Measurements from ENCODE around the gene WIF1.

Gene WIF1

DNA sequence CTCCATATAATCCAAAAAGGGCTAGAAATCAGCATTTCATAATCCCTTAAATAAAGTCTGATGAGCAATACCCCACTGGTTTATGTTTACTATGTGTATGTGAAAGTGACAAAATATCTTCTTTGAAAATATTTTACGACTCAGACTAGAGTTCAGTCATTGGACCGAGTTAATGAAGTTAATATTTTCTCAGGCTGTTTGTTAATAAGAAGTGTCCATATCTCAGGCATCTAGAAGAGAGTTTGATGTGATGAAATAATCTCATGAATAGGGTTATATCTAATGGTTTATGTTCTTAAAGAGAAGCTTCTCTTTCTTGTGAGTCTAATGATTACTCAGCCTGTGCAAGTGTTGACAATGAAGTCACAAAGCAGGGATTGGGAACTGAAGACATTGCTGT, 51.8 kb downstream of the WIF1 start:
- no peaks in the 10 kb centered on the region for H3K79me2 ChIP-seq (ENCODE audit: control insufficient read depth, low read length)
- H3K4me1 ChIP-seq (ENCODE audit: control insufficient read depth, low read length), result no peaks in the 10 kb centered on the region
- H3K36me3 ChIP-seq (ENCODE audit: control insufficient read depth, low read length), result no peaks in the 10 kb centered on the region
- no peaks in the 10 kb centered on the region for H3F3A ChIP-seq (ENCODE audit: control insufficient read depth, insufficient read depth)
- H3K9me2 ChIP-seq (replicated peaks; ENCODE audit: control insufficient read depth, low read length), result no peaks in the 10 kb centered on the region
- no peak for TF ChIP-seq EZH2phosphoT487 (IDR thresholded peaks at IDR 0.05; ENCODE audit: borderline replicate concordance, low read length)
- TF ChIP-seq, protein P1, sequence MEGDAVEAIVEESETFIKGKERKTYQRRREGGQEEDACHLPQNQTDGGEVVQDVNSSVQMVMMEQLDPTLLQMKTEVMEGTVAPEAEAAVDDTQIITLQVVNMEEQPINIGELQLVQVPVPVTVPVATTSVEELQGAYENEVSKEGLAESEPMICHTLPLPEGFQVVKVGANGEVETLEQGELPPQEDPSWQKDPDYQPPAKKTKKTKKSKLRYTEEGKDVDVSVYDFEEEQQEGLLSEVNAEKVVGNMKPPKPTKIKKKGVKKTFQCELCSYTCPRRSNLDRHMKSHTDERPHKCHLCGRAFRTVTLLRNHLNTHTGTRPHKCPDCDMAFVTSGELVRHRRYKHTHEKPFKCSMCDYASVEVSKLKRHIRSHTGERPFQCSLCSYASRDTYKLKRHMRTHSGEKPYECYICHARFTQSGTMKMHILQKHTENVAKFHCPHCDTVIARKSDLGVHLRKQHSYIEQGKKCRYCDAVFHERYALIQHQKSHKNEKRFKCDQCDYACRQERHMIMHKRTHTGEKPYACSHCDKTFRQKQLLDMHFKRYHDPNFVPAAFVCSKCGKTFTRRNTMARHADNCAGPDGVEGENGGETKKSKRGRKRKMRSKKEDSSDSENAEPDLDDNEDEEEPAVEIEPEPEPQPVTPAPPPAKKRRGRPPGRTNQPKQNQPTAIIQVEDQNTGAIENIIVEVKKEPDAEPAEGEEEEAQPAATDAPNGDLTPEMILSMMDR (IDR thresholded peaks at IDR 0.05; ENCODE audit: low read depth, low read length, poor library complexity, severe bottlenecking), result no peak
- no peaks in the 10 kb centered on the region for H4K20me1 ChIP-seq (ENCODE audit: control insufficient read depth, insufficient read depth, low read depth, low read length)
- no peak overlapping the region for H3K27ac ChIP-seq (ENCODE audit: low read depth, low read length)
- H3K9me3 ChIP-seq (ENCODE audit: control insufficient read depth, insufficient read depth, low read length), result no peaks in the 10 kb centered on the region
- no peak overlapping the region for H3K4me2 ChIP-seq (ENCODE audit: low read length)
- H3K27me3 ChIP-seq (ENCODE audit: control insufficient read depth, low read length), result no peaks in the 10 kb centered on the region; the same call in 1 of the 2 replicates
- no peak overlapping the region for H3K4me3 ChIP-seq (ENCODE audit: low read length)

DNA sequence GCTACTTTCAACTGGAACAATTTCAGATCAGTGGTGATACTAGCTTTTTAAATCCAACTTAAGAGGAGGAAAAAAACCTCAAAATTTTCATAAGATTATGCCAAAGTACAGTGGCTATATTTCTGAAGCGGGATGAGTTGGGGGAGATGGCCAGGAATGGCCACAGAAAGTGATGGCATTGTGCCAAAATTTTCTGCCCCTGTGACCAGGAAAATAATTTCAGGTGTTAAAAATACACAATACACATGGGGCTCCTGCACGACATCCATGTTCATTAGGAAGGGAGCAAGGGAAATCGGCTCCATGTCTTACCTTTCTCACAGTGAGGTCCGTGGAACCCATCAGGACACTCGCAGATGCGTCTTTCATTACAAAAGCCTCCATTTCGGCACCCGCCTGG, 53.7 kb downstream of the WIF1 start:
- Histone ChIP-seq H3K9me2 (replicated peaks; ENCODE audit: control insufficient read depth, low read length) (no peaks in the 10 kb centered on the region), H3F3A (ENCODE audit: control insufficient read depth, insufficient read depth) (no peaks in the 10 kb centered on the region), H3K4me3 (ENCODE audit: low read length) (no peak overlapping the region), H3K27ac (ENCODE audit: low read depth, low read length) (no peak overlapping the region), H3K9me3 (ENCODE audit: control insufficient read depth, insufficient read depth, low read length) (no peaks in the 10 kb centered on the region), H3K36me3 (ENCODE audit: control insufficient read depth, low read length) (no peaks in the 10 kb centered on the region), H3K27me3 (ENCODE audit: control insufficient read depth, low read length) (no peaks in the 10 kb centered on the region), H4K20me1 (ENCODE audit: control insufficient read depth, insufficient read depth, low read depth, low read length) (no peaks in the 10 kb centered on the region), H3K4me2 (ENCODE audit: low read length) (no peak overlapping the region), H3K4me1 (ENCODE audit: control insufficient read depth, low read length) (no peaks in the 10 kb centered on the region), H3K79me2 (ENCODE audit: control insufficient read depth, low read length) (no peaks in the 10 kb centered on the region)
- TF ChIP-seq, protein P1 (IDR thresholded peaks at IDR 0.05; ENCODE audit: low read depth, low read length, poor library complexity, severe bottlenecking), result no peak
- TF ChIP-seq EZH2phosphoT487 (IDR thresholded peaks at IDR 0.05; ENCODE audit: borderline replicate concordance, low read length), result no peak

DNA sequence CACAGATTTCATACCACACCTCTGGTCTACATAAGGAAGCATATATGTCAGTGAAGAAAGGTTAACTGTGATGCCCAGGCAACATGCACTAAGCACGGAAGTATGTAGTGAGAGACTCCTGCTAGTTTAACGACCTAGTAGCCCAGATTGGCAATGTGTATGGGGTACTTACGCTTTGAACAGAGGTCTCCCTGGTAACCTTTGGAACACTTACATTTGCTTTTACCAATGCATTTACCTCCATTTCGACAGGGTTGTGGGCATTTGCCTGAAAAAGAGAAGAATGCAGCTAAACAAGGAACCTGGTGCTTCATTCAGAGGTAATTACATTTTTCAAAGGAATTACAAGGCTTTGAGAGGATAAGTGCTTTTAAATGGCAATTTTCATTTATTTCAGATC, 65.2 kb downstream of the WIF1 start:
- TF ChIP-seq EZH2phosphoT487 (IDR thresholded peaks at IDR 0.05; ENCODE audit: borderline replicate concordance, low read length), result no peak
- TF ChIP-seq, protein P1 (IDR thresholded peaks at IDR 0.05; ENCODE audit: low read depth, low read length, poor library complexity, severe bottlenecking), result no peak
- Histone ChIP-seq H3K79me2 (ENCODE audit: control insufficient read depth, low read length) (no peaks in the 10 kb centered on the region), H3F3A (ENCODE audit: control insufficient read depth, insufficient read depth) (no peaks in the 10 kb centered on the region), H3K9me2 (replicated peaks; ENCODE audit: control insufficient read depth, low read length) (no peaks in the 10 kb centered on the region), H3K4me2 (ENCODE audit: low read length) (no peak overlapping the region), H3K9me3 (ENCODE audit: control insufficient read depth, insufficient read depth, low read length) (no peaks in the 10 kb centered on the region), H4K20me1 (ENCODE audit: control insufficient read depth, insufficient read depth, low read depth, low read length) (no peaks in the 10 kb centered on the region), H3K4me1 (ENCODE audit: control insufficient read depth, low read length) (no peaks in the 10 kb centered on the region), H3K27ac (ENCODE audit: low read depth, low read length) (no peak overlapping the region), H3K27me3 (ENCODE audit: control insufficient read depth, low read length) (no peaks in the 10 kb centered on the region), H3K36me3 (ENCODE audit: control insufficient read depth, low read length) (no peaks in the 10 kb centered on the region), H3K4me3 (ENCODE audit: low read length) (no peak overlapping the region)

DNA sequence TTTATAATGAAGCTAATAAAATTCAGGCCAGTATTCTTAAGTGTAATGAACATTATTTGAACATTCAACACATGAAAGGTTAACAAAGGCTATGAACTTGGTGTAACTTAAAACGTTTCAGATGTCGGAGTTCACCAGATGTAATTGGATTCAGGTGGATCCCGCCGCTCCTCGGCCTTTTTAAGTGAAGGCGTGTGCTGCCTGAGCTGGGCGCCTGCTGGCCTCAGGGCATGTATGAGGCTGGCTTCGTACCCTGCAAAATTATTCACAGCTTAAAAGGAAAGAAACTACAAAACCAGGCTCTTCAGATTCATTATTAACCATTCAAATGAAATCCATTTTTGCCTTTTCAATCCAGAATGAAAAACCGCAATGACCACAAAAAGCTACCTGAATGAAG, 69.9 kb downstream of the WIF1 start:
- Histone ChIP-seq H3K36me3 (ENCODE audit: control insufficient read depth, low read length) (no peaks in the 10 kb centered on the region), H4K20me1 (ENCODE audit: control insufficient read depth, insufficient read depth, low read depth, low read length) (no peaks in the 10 kb centered on the region), H3K4me2 (ENCODE audit: low read length) (no peak overlapping the region), H3F3A (ENCODE audit: control insufficient read depth, insufficient read depth) (no peaks in the 10 kb centered on the region), H3K27ac (ENCODE audit: low read depth, low read length) (no peak overlapping the region), H3K4me3 (ENCODE audit: low read length) (no peak overlapping the region), H3K9me2 (replicated peaks; ENCODE audit: control insufficient read depth, low read length) (no peaks in the 10 kb centered on the region), H3K4me1 (ENCODE audit: control insufficient read depth, low read length) (no peaks in the 10 kb centered on the region), H3K27me3 (ENCODE audit: control insufficient read depth, low read length) (no peaks in the 10 kb centered on the region), H3K79me2 (ENCODE audit: control insufficient read depth, low read length) (no peaks in the 10 kb centered on the region), H3K9me3 (ENCODE audit: control insufficient read depth, insufficient read depth, low read length) (no peaks in the 10 kb centered on the region)
- no peak for TF ChIP-seq EZH2phosphoT487 (IDR thresholded peaks at IDR 0.05; ENCODE audit: borderline replicate concordance, low read length)
- TF ChIP-seq, protein P1 (IDR thresholded peaks at IDR 0.05; ENCODE audit: low read depth, low read length, poor library complexity, severe bottlenecking), result no peak

Data from DOHH2 (cell line).